Activated T-helper 1 cell treated with anti-CD3 and anti-CD28 coated beads, Interleukin-2, amount 50 U/mL, for 16 hours (primary cell): ENCODE measurements around the gene MCHR1.

Experiments
- DNase-seq, 2 donors: peaks; one replicate each; pipeline ENCODE4 v3.0.0-alpha.2; 2020; ENCODE audit warnings: low read depth in 1 of 2, low spot score in 1 of 2

Gene MCHR1

DNA sequence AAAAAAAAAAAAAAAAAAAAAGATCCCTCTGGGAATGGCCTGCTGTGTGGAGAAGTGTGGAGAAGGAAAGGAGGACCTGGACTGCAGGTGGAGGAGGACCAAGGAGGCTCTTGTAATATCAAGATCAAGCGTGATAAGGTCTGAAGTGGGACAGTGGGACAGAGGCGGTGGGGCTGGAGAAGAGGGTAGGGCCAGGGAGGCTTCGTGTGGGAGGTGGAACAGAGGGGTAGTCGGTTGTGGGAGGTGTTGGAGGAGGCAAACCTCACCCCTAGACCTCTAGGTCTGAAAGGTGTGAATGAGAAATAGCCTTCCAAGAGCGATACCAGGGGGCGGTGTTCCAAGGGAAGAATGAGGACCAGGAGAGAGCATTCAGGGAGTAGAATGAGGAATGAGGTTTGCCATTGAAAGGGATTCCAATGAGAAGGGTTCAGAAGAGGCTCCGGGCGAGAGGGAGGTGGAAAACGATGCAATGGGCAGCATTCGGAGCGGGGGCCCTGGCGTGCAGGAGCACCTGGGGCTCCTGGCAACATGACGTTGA lies 44.2 kb downstream of the MCHR1 start:
- DNase-seq: no peak

DNA sequence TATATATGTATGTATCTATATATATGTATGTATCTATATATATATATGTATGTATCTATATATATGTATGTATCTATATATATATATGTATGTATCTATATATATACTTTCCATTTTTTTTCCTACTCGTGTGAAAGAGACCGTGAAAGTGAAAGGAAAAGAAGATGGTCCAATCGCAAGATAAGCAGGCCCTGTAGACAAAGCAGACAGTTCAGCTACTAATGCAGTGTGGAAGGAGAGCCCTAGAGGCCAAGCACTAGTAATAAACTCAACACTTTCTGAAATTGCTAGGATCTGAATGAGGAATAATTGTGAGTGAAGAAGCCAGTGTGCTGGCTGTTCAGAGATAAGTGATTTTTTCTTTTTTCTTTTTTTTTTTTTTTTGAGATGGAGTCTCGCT lies 47.2 kb downstream of the MCHR1 start:
- no peak for DNase-seq

DNA sequence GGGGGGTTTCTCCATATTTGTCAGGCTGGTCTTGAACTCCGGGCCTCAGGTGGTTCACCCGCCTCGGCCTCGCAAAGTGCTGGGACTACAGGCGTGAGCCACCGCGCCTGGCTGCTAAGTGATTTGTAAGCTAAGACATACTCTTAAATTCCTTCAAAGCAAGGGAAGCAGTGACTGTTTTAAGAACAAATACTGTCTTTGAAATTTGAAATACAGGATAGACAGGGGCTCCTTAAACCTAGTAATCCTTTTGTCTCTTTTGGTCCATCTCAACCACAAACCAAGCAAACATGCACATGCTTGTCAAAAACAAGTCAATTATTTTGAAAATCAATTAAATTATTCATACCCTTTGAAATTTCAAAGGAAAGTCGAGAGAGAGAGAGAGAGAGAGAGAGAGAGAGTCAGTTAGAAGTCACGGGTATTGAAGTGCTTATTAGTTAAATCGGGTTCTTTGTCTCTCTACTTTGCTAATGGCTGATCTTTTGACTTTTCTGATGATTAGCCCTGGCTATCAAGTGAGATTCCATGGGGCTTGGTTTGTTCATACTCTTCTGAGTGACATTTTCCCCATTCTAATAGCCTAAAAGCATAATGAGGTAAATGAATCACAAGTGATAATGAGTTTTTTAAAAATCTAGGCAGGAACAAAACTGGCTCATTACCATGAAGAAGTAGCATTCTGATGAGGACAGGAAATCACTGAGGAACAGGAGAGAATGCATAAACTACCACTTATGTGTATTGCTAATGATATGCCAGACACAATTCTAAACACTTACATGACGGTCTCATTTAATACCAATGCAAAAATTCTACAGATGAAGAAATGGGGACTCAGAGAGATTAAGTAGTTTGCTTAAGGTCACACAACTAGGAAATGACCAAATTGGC lies 48.0 kb downstream of the MCHR1 start:
- no peak for DNase-seq

DNA sequence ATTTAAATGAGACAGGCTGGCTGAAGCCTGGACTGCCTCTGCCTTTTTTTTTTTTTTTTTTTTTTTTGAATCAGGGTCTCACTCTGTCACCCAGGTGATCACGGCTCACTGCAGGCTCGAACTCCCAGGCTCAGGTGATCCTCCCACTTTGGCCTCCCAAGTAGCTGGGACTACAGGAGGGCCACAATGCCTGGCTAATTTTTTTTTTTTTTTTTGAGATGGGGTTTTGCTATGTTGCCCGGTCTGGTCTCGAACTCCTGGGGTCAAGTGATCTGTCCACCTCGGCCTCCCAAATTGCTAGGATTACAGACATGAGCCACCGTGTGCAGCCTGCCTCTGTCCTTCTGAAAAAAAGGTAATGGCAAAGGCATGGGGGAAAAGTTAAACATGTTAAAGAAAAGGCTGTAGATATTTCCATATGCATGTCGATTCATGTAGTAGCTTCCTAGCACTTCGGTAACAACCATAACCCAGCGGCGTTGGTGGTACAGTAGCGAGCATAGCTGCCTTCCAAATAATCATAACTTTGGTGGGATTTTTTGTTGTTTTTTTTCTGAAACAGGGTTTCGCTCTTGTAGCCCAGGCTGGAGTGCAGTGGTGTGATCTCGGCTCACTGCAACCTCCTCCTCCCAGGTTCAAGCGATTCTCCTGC lies 48.8 kb downstream of the MCHR1 start:
- DNase-seq: no peak

DNA sequence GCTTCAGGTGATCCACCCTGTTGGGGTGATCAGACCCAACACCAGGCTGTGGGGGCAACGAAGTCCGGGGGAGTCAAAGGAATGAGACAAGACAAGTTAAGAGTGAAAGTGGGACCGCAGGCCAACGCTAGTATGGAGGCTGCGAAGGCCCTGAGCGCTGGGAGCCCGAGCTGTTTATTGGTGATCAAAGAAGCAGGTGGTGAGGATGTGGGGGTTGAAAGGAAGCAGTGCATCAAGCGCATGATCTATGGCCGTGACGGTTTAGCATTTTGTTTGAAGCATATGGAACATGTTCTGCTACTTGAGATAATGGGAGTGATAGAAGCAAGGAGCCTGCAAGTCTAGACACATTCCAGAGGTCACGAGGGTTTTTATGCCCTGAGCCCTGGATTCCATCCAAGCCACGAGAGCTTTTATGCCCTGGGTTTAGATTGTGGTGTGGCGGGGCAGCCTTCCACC lies 49.5 kb downstream of the MCHR1 start:
- DNase-seq: peak; percentile 11 to 38

DNA sequence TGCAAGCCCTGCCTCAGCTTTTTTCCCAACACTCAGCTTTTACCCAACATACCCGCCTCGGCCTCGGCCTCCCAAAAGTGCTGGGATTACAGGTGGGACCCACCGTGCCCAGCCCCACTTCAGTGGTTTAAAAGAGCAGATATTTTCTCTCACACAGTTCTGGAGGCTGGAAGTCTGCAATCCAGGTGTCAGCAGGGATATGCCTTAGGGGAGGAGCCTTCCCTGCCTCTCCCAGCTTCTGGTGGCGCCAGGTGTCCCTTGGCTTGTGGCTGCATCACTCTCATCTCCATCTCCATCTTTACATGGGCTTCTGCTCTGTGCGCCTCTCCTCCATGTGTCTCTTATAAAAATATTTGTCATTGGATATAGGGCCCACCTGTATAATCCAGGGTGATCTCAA lies 50.0 kb downstream of the MCHR1 start:
- no peak for DNase-seq
